HEK293 (cell line): ENCODE results near the gene PCBP3.
A peak's percentile ranks its signal among the peaks of the same experiment; 100 is the strongest.

Experiments used
- IKZF3 ChIP-seq: fragments of 450-650 bp; IDR thresholded peaks from 2 replicates; pipeline ENCODE4 v1.5.0; 2018; ENCODE audit warnings: missing biosample characterization, mild to moderate bottlenecking, missing genetic modification characterization, moderate library complexity
- KLF10 ChIP-seq: fragments of 450-650 bp; IDR thresholded peaks from 2 replicates; pipeline ENCODE4 v1.5.1; 2018; ENCODE audit warnings: missing biosample characterization, mild to moderate bottlenecking, missing genetic modification characterization
- MYNN ChIP-seq: fragments of 450-650 bp; formaldehyde crosslinking; IDR thresholded peaks from 2 replicates; pipeline ENCODE4 v1.5.1; 2016; ENCODE audit warnings: missing biosample characterization, missing genetic modification characterization, borderline replicate concordance
- SP3 ChIP-seq: fragments of 450-650 bp; formaldehyde crosslinking; IDR thresholded peaks from 2 replicates; pipeline ENCODE4 v1.5.1; 2016; ENCODE audit warnings: missing biosample characterization, missing genetic modification characterization
- WT1 ChIP-seq: fragments of 450-650 bp; formaldehyde crosslinking; IDR thresholded peaks from 2 replicates; pipeline ENCODE4 v1.5.1; 2016; ENCODE audit warnings: missing biosample characterization, missing genetic modification characterization
- YY1 ChIP-seq: fragments of 450-650 bp; formaldehyde crosslinking; IDR thresholded peaks from 2 replicates; pipeline ENCODE4 v1.5.1; 2018; ENCODE audit warnings: missing biosample characterization, missing genetic modification characterization
- ZBTB26 ChIP-seq: fragments of 450-650 bp; formaldehyde crosslinking; optimal IDR thresholded peaks from 2 replicates; pipeline ENCODE3; 2016; ENCODE audit warnings: missing biosample characterization, mild to moderate bottlenecking, missing genetic modification characterization
- ZNF2 ChIP-seq: fragments of 450-650 bp; formaldehyde crosslinking; IDR thresholded peaks from 2 replicates; pipeline ENCODE4 v1.5.1; 2016; ENCODE audit warnings: missing biosample characterization, missing genetic modification characterization
- ZNF266 ChIP-seq: fragments of 450-650 bp; formaldehyde crosslinking; IDR thresholded peaks from 2 replicates; pipeline ENCODE4 v1.5.1; 2016; ENCODE audit warnings: missing biosample characterization, missing genetic modification characterization, low read depth
- ZNF292 ChIP-seq: fragments of 450-650 bp; formaldehyde crosslinking; IDR thresholded peaks from 2 replicates; pipeline ENCODE4 v1.5.1; 2016; ENCODE audit warnings: low read depth, missing biosample characterization, missing genetic modification characterization, borderline replicate concordance
- ZNF324 ChIP-seq: fragments of 450-650 bp; formaldehyde crosslinking; IDR thresholded peaks from 2 replicates; pipeline ENCODE4 v1.5.1; 2016; ENCODE audit warnings: missing biosample characterization, missing genetic modification characterization
- ZNF394 ChIP-seq: fragments of 450-650 bp; formaldehyde crosslinking; IDR thresholded peaks from 2 replicates; pipeline ENCODE4 v1.5.1; 2016; ENCODE audit warnings: missing biosample characterization, missing genetic modification characterization, mild to moderate bottlenecking, moderate library complexity, borderline replicate concordance
- ZNF423 ChIP-seq: fragments of 450-650 bp; formaldehyde crosslinking; IDR thresholded peaks from 2 replicates; pipeline ENCODE4 v1.5.1; 2016; ENCODE audit warnings: missing biosample characterization, missing genetic modification characterization
- ZNF473 ChIP-seq: fragments of 450-650 bp; formaldehyde crosslinking; IDR thresholded peaks from 2 replicates; pipeline ENCODE4 v1.5.1; 2017; ENCODE audit warnings: missing biosample characterization, missing genetic modification characterization
- ZNF518A ChIP-seq: fragments of 450-650 bp; formaldehyde crosslinking; conservative IDR thresholded peaks from 2 replicates; pipeline ENCODE4 v1.5.1; 2016; ENCODE audit warnings: low read depth, missing biosample characterization, missing genetic modification characterization
- ZNF561 ChIP-seq: fragments of 450-650 bp; IDR thresholded peaks from 2 replicates; pipeline ENCODE4 v1.5.1; 2018; ENCODE audit warnings: missing biosample characterization, missing genetic modification characterization, borderline replicate concordance
- ZNF580 ChIP-seq: fragments of 450-650 bp; formaldehyde crosslinking; IDR thresholded peaks from 2 replicates; pipeline ENCODE4 v1.5.1; 2016; ENCODE audit warnings: missing biosample characterization, missing genetic modification characterization
- ZNF600 ChIP-seq: fragments of 450-650 bp; formaldehyde crosslinking; IDR thresholded peaks from 2 replicates; pipeline ENCODE4 v1.5.1; 2016; ENCODE audit warnings: missing biosample characterization, missing genetic modification characterization
- ZNF677 ChIP-seq: fragments of 450-650 bp; IDR thresholded peaks from 2 replicates; pipeline ENCODE4 v1.5.0; 2018; ENCODE audit warnings: missing biosample characterization, mild to moderate bottlenecking, missing genetic modification characterization, moderate library complexity
- ZNF747 ChIP-seq: fragments of 450-650 bp; formaldehyde crosslinking; IDR thresholded peaks from 2 replicates; pipeline ENCODE4 v1.5.1; 2016; ENCODE audit warnings: missing biosample characterization, missing genetic modification characterization
- ZNF76 ChIP-seq: fragments of 450-650 bp; formaldehyde crosslinking; IDR thresholded peaks from 2 replicates; pipeline ENCODE4; 2016; ENCODE audit warnings: low read depth, missing biosample characterization, missing genetic modification characterization, borderline replicate concordance
- ZSCAN23 ChIP-seq: fragments of 450-650 bp; formaldehyde crosslinking; IDR thresholded peaks from 2 replicates; pipeline ENCODE4 v1.5.1; 2016; ENCODE audit warnings: missing biosample characterization, missing genetic modification characterization

Gene PCBP3

GRCh38 chr21:45820171-45821091, 176.9 kb downstream of the PCBP3 start (continued):
- TF ChIP-seq ZNF600 (tag by site-specific recombination), result 0 out of 2 replicates have a peak, but pooled peaks have one; percentile 14
- no peak for TF ChIP-seq ZNF266 (tag by site-specific recombination)
- peak; percentile 58 for TF ChIP-seq IKZF3 (tag by site-specific recombination)
- peak; percentile 63 for TF ChIP-seq SP3 (tag by site-specific recombination)
- TF ChIP-seq KLF10, result no peak
- TF ChIP-seq ZNF292 (tag by site-specific recombination), result no peak
- TF ChIP-seq ZNF518A (tag by site-specific recombination), result no peak
- TF ChIP-seq ZNF423, result no peak
- no peak for TF ChIP-seq ZNF473 (tag by site-specific recombination)
- TF ChIP-seq MYNN (tag by site-specific recombination), result no peak
- TF ChIP-seq ZNF677 (tag by site-specific recombination), result no peak
- TF ChIP-seq ZNF747 (tag by site-specific recombination), result no peak
- no peak for TF ChIP-seq YY1
- peak; percentile 57; the same call in 1 of the 2 replicates for TF ChIP-seq ZNF394
- TF ChIP-seq WT1 (tag by site-specific recombination), result no peak
- TF ChIP-seq ZNF561 (tag by site-specific recombination), result no peak
- TF ChIP-seq ZSCAN23 (tag by site-specific recombination), result no peak
- no peak for TF ChIP-seq ZNF76 (tag by site-specific recombination)
- TF ChIP-seq ZBTB26 (tag by site-specific recombination), result peak; percentile 14
- TF ChIP-seq ZNF580 (tag by site-specific recombination), result no peak
- peak; percentile 49; the same call in 1 of the 2 replicates for TF ChIP-seq ZNF2 (tag by site-specific recombination)
- peak; percentile 48; the same call in 1 of the 2 replicates for TF ChIP-seq ZNF324
